ENCODE measurements around the gene ADISSP.

Gene ADISSP

GRCh38 chr20:3735768-3736167 is 31.8 kb downstream of the ADISSP start:
- no peak overlapping the region for H3K4me3 ChIP-seq (replicated peaks; ENCODE audit: low read depth, low read length)
- DNase-seq (ENCODE audit: low read depth), result no peak
- TF ChIP-seq, protein P1, sequence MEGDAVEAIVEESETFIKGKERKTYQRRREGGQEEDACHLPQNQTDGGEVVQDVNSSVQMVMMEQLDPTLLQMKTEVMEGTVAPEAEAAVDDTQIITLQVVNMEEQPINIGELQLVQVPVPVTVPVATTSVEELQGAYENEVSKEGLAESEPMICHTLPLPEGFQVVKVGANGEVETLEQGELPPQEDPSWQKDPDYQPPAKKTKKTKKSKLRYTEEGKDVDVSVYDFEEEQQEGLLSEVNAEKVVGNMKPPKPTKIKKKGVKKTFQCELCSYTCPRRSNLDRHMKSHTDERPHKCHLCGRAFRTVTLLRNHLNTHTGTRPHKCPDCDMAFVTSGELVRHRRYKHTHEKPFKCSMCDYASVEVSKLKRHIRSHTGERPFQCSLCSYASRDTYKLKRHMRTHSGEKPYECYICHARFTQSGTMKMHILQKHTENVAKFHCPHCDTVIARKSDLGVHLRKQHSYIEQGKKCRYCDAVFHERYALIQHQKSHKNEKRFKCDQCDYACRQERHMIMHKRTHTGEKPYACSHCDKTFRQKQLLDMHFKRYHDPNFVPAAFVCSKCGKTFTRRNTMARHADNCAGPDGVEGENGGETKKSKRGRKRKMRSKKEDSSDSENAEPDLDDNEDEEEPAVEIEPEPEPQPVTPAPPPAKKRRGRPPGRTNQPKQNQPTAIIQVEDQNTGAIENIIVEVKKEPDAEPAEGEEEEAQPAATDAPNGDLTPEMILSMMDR (IDR thresholded peaks at IDR 0.05; ENCODE audit: low read length, missing control alignments), result no peak

DNA sequence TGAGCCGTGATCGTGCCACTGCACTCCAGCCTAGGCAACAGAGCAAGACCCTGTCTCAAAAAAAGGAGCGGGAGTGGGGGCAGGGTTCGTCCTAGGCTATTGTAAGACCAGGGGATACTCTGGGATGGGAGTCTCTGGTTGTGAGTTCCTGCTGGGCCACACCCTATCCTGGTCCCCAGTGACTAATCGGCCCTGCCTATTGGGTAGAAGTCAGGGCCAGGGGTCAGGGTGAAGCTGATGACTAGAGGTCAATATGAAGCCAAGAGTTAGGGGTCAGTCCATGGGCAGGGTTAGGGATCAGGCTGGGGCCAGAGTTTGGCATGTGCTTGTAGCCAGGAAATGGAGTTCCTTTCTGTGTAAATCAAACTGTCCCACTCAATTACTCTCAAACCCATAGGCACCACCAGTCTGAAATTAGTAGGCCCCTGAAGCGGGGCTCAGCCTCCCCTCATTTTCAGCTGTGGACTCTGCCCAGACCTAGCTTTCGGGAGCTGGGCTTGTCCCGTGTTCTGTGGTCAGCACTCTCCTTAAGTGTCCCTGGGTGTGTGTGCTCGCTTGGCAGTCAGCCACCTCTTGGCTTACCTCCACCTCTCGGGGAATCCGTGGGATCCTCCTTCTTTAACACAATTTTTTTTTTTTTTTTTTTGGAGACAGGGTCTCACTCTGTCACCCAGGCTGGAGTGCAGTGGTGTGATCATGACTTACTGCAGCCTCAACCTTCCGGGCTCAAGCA is 33.3 kb downstream of the ADISSP start:
- TF ChIP-seq, protein P1 (IDR thresholded peaks at IDR 0.05; ENCODE audit: low read length, missing control alignments), result no peak
- H3K4me3 ChIP-seq (replicated peaks; ENCODE audit: low read depth, low read length), result no peak overlapping the region
- no peak for DNase-seq (ENCODE audit: low read depth)

- DNase-seq (ENCODE audit: low read depth), result no peak
- no peak overlapping the region for H3K4me3 ChIP-seq (replicated peaks; ENCODE audit: low read depth, low read length)
- TF ChIP-seq, protein P1 (IDR thresholded peaks at IDR 0.05; ENCODE audit: low read length, missing control alignments), result no peak
These were observed 34.2 kb downstream of the ADISSP start for GRCh38 chr20:3733119-3733995.

DNA sequence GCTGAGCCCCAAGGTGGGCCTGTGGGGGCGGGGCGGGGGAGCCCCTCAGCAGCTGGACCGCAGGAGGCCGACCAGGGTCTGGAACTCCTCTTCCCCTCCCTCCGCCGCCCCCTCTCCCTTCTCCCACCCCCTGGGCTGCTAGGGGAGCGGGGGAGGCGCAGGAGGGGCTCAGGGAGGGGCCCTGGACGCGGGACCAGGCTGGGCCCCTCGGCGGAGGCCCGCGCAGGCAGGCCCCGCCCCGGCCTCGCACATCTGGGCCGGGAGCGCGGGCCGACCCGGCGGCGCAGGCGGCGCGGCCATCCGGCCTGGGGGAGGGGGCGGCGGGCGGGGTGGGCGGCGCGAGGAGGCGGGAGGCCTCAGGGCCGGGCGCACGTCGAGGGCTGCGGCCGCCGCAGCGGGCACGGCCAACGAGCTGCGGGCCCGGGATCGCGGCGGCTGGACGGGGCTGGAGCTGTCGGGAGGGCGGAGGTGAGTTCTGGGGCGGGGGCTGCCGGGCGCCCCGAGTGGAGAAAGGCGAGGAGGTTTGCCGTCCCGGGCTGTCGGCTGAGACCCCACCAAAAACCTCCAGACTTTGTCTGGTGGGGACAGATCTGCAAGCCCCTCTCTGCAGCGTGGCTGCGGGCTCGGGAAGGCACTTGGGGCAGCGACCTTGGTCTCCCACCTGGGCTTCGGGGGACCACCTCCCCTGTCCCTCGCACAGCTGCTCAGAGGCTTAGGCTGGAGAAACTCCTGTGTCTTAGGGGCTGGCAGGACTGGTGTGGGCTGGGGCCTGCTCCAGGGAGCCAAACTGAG is 35.0 kb downstream of the ADISSP start, which contains the start of gene HSPA12B:
HSPA12B (plus strand) TSS at position 359 of the 792 bp plus-strand sequence. CDS start 5,990 bp downstream, outside the sequence.
- TF ChIP-seq, protein P1 (IDR thresholded peaks at IDR 0.05; ENCODE audit: low read length, missing control alignments), result no peak
- H3K4me3 ChIP-seq (replicated peaks; ENCODE audit: low read depth, low read length), result peak within 1 kb of the TSS; percentile 14
- DNase-seq (ENCODE audit: low read depth), result no peak

DNA sequence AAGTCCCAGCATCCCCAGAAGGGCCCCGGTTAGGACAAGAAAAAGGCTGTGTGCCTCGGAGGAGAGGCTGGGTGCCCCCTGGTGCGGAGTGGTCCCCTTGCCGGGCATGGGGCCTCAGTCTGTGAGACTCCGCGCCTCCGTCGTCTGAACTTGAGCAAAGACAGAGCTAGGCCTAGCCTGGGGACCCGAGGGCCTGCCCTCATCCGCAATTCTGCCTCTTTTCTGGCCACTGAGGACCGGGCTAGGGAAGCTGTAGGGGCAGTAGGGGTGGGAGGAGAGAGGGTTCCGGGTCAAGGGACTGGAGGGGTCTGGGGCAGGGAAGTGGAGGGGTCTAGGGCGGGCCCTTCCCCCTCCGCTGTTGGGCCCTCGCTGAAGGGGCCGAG is 35.6 kb downstream of the ADISSP start:
- TF ChIP-seq, protein P1 (IDR thresholded peaks at IDR 0.05; ENCODE audit: low read length, missing control alignments), result no peak
- H3K4me3 ChIP-seq (replicated peaks; ENCODE audit: low read depth, low read length), result no peak overlapping the region
- DNase-seq (ENCODE audit: low read depth), result no peak

GRCh38 chr20:3730803-3731672 is 36.5 kb downstream of the ADISSP start:
- DNase-seq (ENCODE audit: low read depth), result no peak
- no peak overlapping the region for H3K4me3 ChIP-seq (replicated peaks; ENCODE audit: low read depth, low read length)
- TF ChIP-seq, protein P1 (IDR thresholded peaks at IDR 0.05; ENCODE audit: low read length, missing control alignments), result no peak

All from fibroblast of pulmonary artery (primary cell).